Effector memory CD4-positive, alpha-beta T cell (primary cell): Measurements from ENCODE around the gene NCOR2.

Experiments
- DNase-seq, 3 donors: peaks; one replicate each; pipeline ENCODE4 v3.0.0-alpha.2; 2020
- H3K27ac ChIP-seq: 2 replicates; pipeline ENCODE4 v1.7.0; 2013; ENCODE audit warnings: mild to moderate bottlenecking, low read length, moderate library complexity; ENCODE audit not compliant: insufficient read depth, poor library complexity, severe bottlenecking
- H3K27me3 ChIP-seq: replicated peaks from 2 replicates; pipeline ENCODE4 v1.7.0; 2013; ENCODE audit warnings: mild to moderate bottlenecking, low read length; ENCODE audit not compliant: insufficient read depth, control insufficient read depth, poor library complexity, severe bottlenecking
- H3K36me3 ChIP-seq: 2 replicates; pipeline ENCODE4 v1.7.0; 2013; ENCODE audit warnings: mild to moderate bottlenecking, low read length, moderate library complexity; ENCODE audit not compliant: control insufficient read depth, insufficient read depth
- H3K4me1 ChIP-seq: 2 replicates; pipeline ENCODE4 v1.7.0; 2013; ENCODE audit warnings: low read length, mild to moderate bottlenecking; ENCODE audit not compliant: control insufficient read depth, insufficient read depth, poor library complexity, severe bottlenecking
- H3K4me3 ChIP-seq: 2 replicates; pipeline ENCODE4 v1.7.0; 2013; ENCODE audit warnings: low read length, low read depth, mild to moderate bottlenecking; ENCODE audit not compliant: insufficient read depth, poor library complexity, severe bottlenecking
- H3K9me3 ChIP-seq: 2 replicates; pipeline ENCODE4 v1.7.0; 2013; ENCODE audit warnings: mild to moderate bottlenecking, low read length, moderate library complexity; ENCODE audit not compliant: control insufficient read depth

Gene NCOR2

GRCh38 chr12:124560146-124560890, 7.1 kb downstream of the NCOR2 start:
- no peaks in the 10 kb centered on the region for H3K27me3 ChIP-seq
- no peaks in the 10 kb centered on the region for H3K9me3 ChIP-seq
- no peak overlapping the region for H3K27ac ChIP-seq
- H3K36me3 ChIP-seq, result no peaks in the 10 kb centered on the region
- DNase-seq, result no peak
- peaks cover 14% of the 10 kb centered on the region for H3K4me1 ChIP-seq
- H3K4me3 ChIP-seq, result no peak overlapping the region

GRCh38 chr12:124559182-124560017, 8.0 kb downstream of the NCOR2 start:
- no peak for DNase-seq
- Histone ChIP-seq H3K4me1 (peaks cover 14% of the 10 kb centered on the region), H3K9me3 (no peaks in the 10 kb centered on the region), H3K27ac (no peak overlapping the region), H3K4me3 (no peak overlapping the region), H3K27me3 (no peaks in the 10 kb centered on the region), H3K36me3 (no peaks in the 10 kb centered on the region)

GRCh38 chr12:124558313-124558712, 9.1 kb downstream of the NCOR2 start:
- H3K9me3 ChIP-seq, result no peaks in the 10 kb centered on the region
- H3K27me3 ChIP-seq, result no peaks in the 10 kb centered on the region
- peaks cover 18% of the 10 kb centered on the region for H3K4me1 ChIP-seq
- H3K36me3 ChIP-seq, result no peaks in the 10 kb centered on the region
- no peak for DNase-seq
- no peak overlapping the region for H3K27ac ChIP-seq
- no peak overlapping the region for H3K4me3 ChIP-seq

- no peaks in the 10 kb centered on the region for H3K36me3 ChIP-seq
- peaks cover 18% of the 10 kb centered on the region for H3K4me1 ChIP-seq
- H3K27ac ChIP-seq, result no peak overlapping the region
- no peak overlapping the region for H3K4me3 ChIP-seq
- no peaks in the 10 kb centered on the region for H3K9me3 ChIP-seq
- DNase-seq, result no peak
- no peaks in the 10 kb centered on the region for H3K27me3 ChIP-seq
Measured at GRCh38 chr12:124557518-124558223, 9.7 kb downstream of the NCOR2 start.

GRCh38 chr12:124556896-124557501, 10.4 kb downstream of the NCOR2 start:
- DNase-seq, result no peak
- H3K4me1 ChIP-seq, result peaks cover 18% of the 10 kb centered on the region
- H3K4me3 ChIP-seq, result no peak overlapping the region
- H3K36me3 ChIP-seq, result no peaks in the 10 kb centered on the region
- H3K9me3 ChIP-seq, result no peaks in the 10 kb centered on the region
- H3K27ac ChIP-seq, result no peak overlapping the region
- no peaks in the 10 kb centered on the region for H3K27me3 ChIP-seq

- H3K9me3 ChIP-seq, result no peaks in the 10 kb centered on the region
- no peaks in the 10 kb centered on the region for H3K27me3 ChIP-seq
- H3K36me3 ChIP-seq, result no peaks in the 10 kb centered on the region
- H3K4me1 ChIP-seq, result peaks cover 16% of the 10 kb centered on the region
- DNase-seq, result no peak
- no peak overlapping the region for H3K27ac ChIP-seq
- H3K4me3 ChIP-seq, result no peak overlapping the region
Measured at GRCh38 chr12:124556074-124556466, 11.3 kb downstream of the NCOR2 start.

- H3K36me3 ChIP-seq, result no peaks in the 10 kb centered on the region
- no peaks in the 10 kb centered on the region for H3K27me3 ChIP-seq
- peak overlapping the region; percentile 25 for H3K4me3 ChIP-seq
- no peaks in the 10 kb centered on the region for H3K9me3 ChIP-seq
- H3K4me1 ChIP-seq, result peaks cover 20% of the 10 kb centered on the region
- H3K27ac ChIP-seq, result no peak overlapping the region
- no peak for DNase-seq
Measured at GRCh38 chr12:124555168-124556073, 12.0 kb downstream of the NCOR2 start.

- peaks cover 20% of the 10 kb centered on the region for H3K4me1 ChIP-seq
- no peak for DNase-seq
- H3K9me3 ChIP-seq, result no peaks in the 10 kb centered on the region
- peak overlapping the region; percentile 25 for H3K4me3 ChIP-seq
- no peaks in the 10 kb centered on the region for H3K27me3 ChIP-seq
- H3K36me3 ChIP-seq, result no peaks in the 10 kb centered on the region
- H3K27ac ChIP-seq, result no peak overlapping the region
Measured at GRCh38 chr12:124554429-124555029, 12.9 kb downstream of the NCOR2 start.
